Liver (tissue), 9 donors: ENCODE measurements around the gene SAMD14. TPM values are rescaled to one million over a fixed set of nuclear protein-coding genes. Genes with fewer than 3 reads are reported as not detected.

ENCODE experiments used
- DNase-seq: peaks from one replicate; pipeline ENCODE4 v3.0.0-alpha.2; 2017; ENCODE audit warnings: low spot score
- H3K27ac ChIP-seq, 2 donors: one replicate each; pipeline ENCODE4 v1.7.0; 2013; ENCODE audit warnings: inconsistent platforms in 2 of 2, low read length in 2 of 2, control low read depth in 1 of 2, low read depth in 1 of 2, mild to moderate bottlenecking in 1 of 2
- H3K27me3 ChIP-seq, 4 donors: one replicate each; pipeline versions ENCODE4 v1.6.1 to v1.7.0; 2013; ENCODE audit warnings: low read length in 3 of 4, inconsistent platforms in 1 of 4, mild to moderate bottlenecking in 1 of 4, moderate library complexity in 1 of 4; ENCODE audit not compliant: control insufficient read depth in 4 of 4, insufficient read depth in 4 of 4
- H3K36me3 ChIP-seq, 4 donors: one replicate each; pipeline versions ENCODE4 v1.6.1 to v1.7.0; 2013; ENCODE audit warnings: low read length in 3 of 4, mild to moderate bottlenecking in 3 of 4, low read depth in 1 of 4, moderate library complexity in 1 of 4; ENCODE audit not compliant: control insufficient read depth in 4 of 4, insufficient read depth in 3 of 4
- H3K4me1 ChIP-seq, 4 donors: one replicate each; pipeline versions ENCODE4 v1.6.1 to v1.7.0; 2013; ENCODE audit warnings: low read length in 3 of 4, mild to moderate bottlenecking in 3 of 4, moderate library complexity in 1 of 4; ENCODE audit not compliant: control insufficient read depth in 4 of 4, insufficient read depth in 4 of 4
- H3K4me3 ChIP-seq, 3 donors: one replicate each; pipeline versions ENCODE4 v1.6.1 to v1.7.0; 2013; ENCODE audit warnings: low read length in 3 of 3, control low read depth in 1 of 3, low read depth in 1 of 3, mild to moderate bottlenecking in 1 of 3
- H3K9ac ChIP-seq, 2 donors: one replicate each; pipeline ENCODE4 v1.7.0; 2013; ENCODE audit warnings: low read length in 2 of 2, mild to moderate bottlenecking in 2 of 2, moderate library complexity in 2 of 2, control low read depth in 1 of 2, low read depth in 1 of 2
- H3K9me3 ChIP-seq, 4 donors: one replicate each; pipeline versions ENCODE4 v1.6.1 to v1.7.0; 2013; ENCODE audit warnings: low read length in 3 of 4; ENCODE audit not compliant: control insufficient read depth in 4 of 4
- EGR1 ChIP-seq, 2 donors: IDR thresholded peaks; 2 replicates each; pipeline ENCODE4 v1.6.1; 2016 to 2018; ENCODE audit warnings: antibody characterized with exemption in 2 of 2, low read depth in 2 of 2
- NR2F2 ChIP-seq: IDR thresholded peaks from 2 replicates; pipeline ENCODE4 v1.6.1; 2016; ENCODE audit warnings: antibody characterized with exemption
- RAD21 ChIP-seq, 2 donors: IDR thresholded peaks; 2 replicates each; pipeline ENCODE4 v1.6.1; 2016; ENCODE audit warnings: antibody characterized with exemption in 2 of 2, mild to moderate bottlenecking in 2 of 2
- REST ChIP-seq: IDR thresholded peaks from 2 replicates; pipeline ENCODE4 v1.6.1; 2016; ENCODE audit warnings: antibody characterized with exemption, mild to moderate bottlenecking
- SP1 ChIP-seq: IDR thresholded peaks from 2 replicates; pipeline ENCODE4 v1.6.1; 2018; ENCODE audit warnings: antibody characterized with exemption, mild to moderate bottlenecking
- WGBS: extraction: QIAGEN DNeasy Blood & Tissue Kit; methylation state at CpG from one replicate; pipeline ENCODE4 v1.1.7; 2013; 5-methylcytosine and 5-hydroxymethylcytosine counted together
- polyA plus RNA-seq, 2 donors: library from polyadenylated mRNA; stranded (reverse) in 1 of 2; unstranded in 1 of 2; fragments of 200-250 nt in 1 of 2; fragments of >200 nt in 1 of 2; fragmentation: Nextera tagmentation in 1 of 2; extraction: Ambion mirVana in 1 of 2; gene quantifications; one replicate each; pipeline versions ENCODE4 v1.2.1 to v1.2.3, GENCODE V29; 2013 to 2015
- total RNA-seq, 2 donors: library from RNA; depleted of rRNA; stranded (reverse); fragments of >200 nt; gene quantifications; one replicate each; pipeline ENCODE4 v1.2.3, GENCODE V29; 2014
- TF ChIP-seq, protein P1 (sequence below): IDR thresholded peaks from 2 replicates; pipeline ENCODE4 v1.6.1; 2016; ENCODE audit warnings: antibody characterized with exemption
- donor health status: healthy.
- donor health status: healthy.
- donor health status: healthy.
- donor health status: healthy.
- donor health status: healthy.

SAMD14 gene
- total and polyA plus RNA-seq, 4 donors = 0.50 to 0.84 (median 0.67) TPM; not detected in 1

GRCh38 chr17:50128441-50129352 lies 1.3 kb downstream of the SAMD14 start (continued):
- TF ChIP-seq, protein P1, sequence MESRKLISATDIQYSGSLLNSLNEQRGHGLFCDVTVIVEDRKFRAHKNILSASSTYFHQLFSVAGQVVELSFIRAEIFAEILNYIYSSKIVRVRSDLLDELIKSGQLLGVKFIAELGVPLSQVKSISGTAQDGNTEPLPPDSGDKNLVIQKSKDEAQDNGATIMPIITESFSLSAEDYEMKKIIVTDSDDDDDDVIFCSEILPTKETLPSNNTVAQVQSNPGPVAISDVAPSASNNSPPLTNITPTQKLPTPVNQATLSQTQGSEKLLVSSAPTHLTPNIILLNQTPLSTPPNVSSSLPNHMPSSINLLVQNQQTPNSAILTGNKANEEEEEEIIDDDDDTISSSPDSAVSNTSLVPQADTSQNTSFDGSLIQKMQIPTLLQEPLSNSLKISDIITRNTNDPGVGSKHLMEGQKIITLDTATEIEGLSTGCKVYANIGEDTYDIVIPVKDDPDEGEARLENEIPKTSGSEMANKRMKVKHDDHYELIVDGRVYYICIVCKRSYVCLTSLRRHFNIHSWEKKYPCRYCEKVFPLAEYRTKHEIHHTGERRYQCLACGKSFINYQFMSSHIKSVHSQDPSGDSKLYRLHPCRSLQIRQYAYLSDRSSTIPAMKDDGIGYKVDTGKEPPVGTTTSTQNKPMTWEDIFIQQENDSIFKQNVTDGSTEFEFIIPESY = no peak
- TF ChIP-seq NR2F2 (peak; percentile 59), RAD21 (IDR thresholded peaks at IDR 0.05) (no peak)

DNA sequence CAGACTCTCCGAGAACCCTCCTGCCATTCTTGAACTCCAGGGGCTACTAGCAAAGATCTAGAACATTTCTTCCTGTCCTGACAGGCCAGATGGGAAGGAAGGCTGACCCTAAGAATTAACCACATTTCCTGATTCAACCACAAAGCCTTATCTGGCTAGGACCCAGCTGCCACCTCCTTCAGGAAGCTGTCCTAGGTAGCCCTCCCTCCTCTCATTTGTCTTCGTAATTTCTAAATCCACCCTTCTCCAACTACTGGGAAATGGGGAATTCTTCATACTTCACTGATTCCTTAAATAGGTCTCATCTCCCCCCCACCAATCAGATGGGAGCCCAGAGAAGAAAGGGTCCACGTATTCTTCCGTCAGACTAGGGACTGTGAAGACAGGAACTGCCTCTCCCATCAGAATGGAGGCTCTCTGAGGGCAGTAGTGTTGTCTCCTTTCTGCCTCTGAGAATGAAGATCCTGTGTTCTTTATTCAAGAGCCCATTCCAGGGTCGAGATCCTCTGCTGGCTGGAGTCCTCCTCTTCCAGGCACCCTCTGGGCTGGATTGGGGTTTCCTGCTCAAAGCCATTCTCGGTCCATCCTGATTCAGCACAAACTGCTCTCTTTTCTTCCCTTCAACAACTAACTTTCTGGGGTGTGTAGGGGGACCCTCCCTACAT lies 2.1 kb downstream of the SAMD14 start:
- H3K9ac ChIP-seq = no peak overlapping the region
- peaks cover 0 to 4% (median 0%) of the 10 kb centered on the region in 4 donors for H3K4me1 ChIP-seq
- DNase-seq = no peak
- no peak overlapping the region for H3K4me3 ChIP-seq
- TF ChIP-seq NR2F2 (peak; percentile 47), REST (no peak), RAD21 (IDR thresholded peaks at IDR 0.05) (no peak), EGR1 (IDR thresholded peaks at IDR 0.05; ENCODE audit: low read depth in 2 of 2) (no peak)
- no peaks in the 10 kb centered on the region for H3K36me3 ChIP-seq
- H3K27ac ChIP-seq = no peak overlapping the region
- H3K27me3 ChIP-seq = peaks cover 0 to 6% (median 0%) of the 10 kb centered on the region in 4 donors
- no peaks in the 10 kb centered on the region for H3K9me3 ChIP-seq
- WGBS = 54% methylated on average over 6 of the region's 6 CpGs

GRCh38 chr17:50125420-50125997 lies 4.5 kb downstream of the SAMD14 start:
- 97% methylated on average over 4 of the region's 4 CpGs for WGBS
- H3K27ac ChIP-seq = no peak overlapping the region
- no peak for DNase-seq
- no peak overlapping the region for H3K4me3 ChIP-seq
- TF ChIP-seq SP1 = no peak
- peaks cover 0 to 4% (median 0%) of the 10 kb centered on the region in 4 donors for H3K4me1 ChIP-seq
- H3K27me3 ChIP-seq = peaks cover 0 to 6% (median 0%) of the 10 kb centered on the region in 4 donors
- H3K9me3 ChIP-seq = no peaks in the 10 kb centered on the region
- H3K36me3 ChIP-seq = no peaks in the 10 kb centered on the region
- no peak overlapping the region for H3K9ac ChIP-seq
